GM13977 (cell line): ENCODE measurements around the gene IRF8.

Experiments used
- DNase-seq: peaks from one replicate; pipeline ENCODE4 v3.0.0; 2012; ENCODE audit warnings: low spot score
- CTCF ChIP-seq: IDR thresholded peaks from 2 replicates; pipeline ENCODE4 v1.5.1; 2012; ENCODE audit warnings: mild to moderate bottlenecking, control low read depth; ENCODE audit not compliant: insufficient read depth; ENCODE audit errors: extremely low read depth, missing control alignments
- in situ Hi-C: fragments of 300-500 bp; cut with MboI; formaldehyde crosslinking; loops from one replicate; pipeline ENCODE4 v1.12.0; 2022; ENCODE audit warnings: low sequenced_read_pairs, low pct_unique_long_range_greater_than_20kb, mixed read lengths, inconsistent platforms; ENCODE audit not compliant: unreplicated experiment

The IRF8 gene

GRCh38 chr16:85926370-85926769 lies 27.4 kb downstream of the IRF8 start:
- no peak for TF ChIP-seq CTCF
- in situ Hi-C loops: no loop called here
- no peak for DNase-seq

- in situ Hi-C loops: no loop called here
- no peak for TF ChIP-seq CTCF
- no peak for DNase-seq
These were observed 28.4 kb downstream of the IRF8 start for GRCh38 chr16:85927371-85927770.

- DNase-seq: no peak
- in situ Hi-C loops: no loop called here
- TF ChIP-seq CTCF: no peak
These were observed 29.0 kb downstream of the IRF8 start for GRCh38 chr16:85927959-85928358.

GRCh38 chr16:85928401-85928820 lies 29.4 kb downstream of the IRF8 start:
- TF ChIP-seq CTCF: no peak
- in situ Hi-C loops: no loop called here
- no peak for DNase-seq

- no peak for TF ChIP-seq CTCF
- DNase-seq: no peak
- in situ Hi-C loops: no loop called here
These were observed 30.3 kb downstream of the IRF8 start for GRCh38 chr16:85929259-85929721.

- in situ Hi-C loops: no loop called here
- TF ChIP-seq CTCF: no peak
- DNase-seq: no peak
These were observed 31.3 kb downstream of the IRF8 start for GRCh38 chr16:85930301-85930700.
